ENCODE data around the gene RASSF10. TPM values are rescaled to one million over a fixed set of nuclear protein-coding genes. Genes with fewer than 3 reads are reported as not detected.
A peak's percentile ranks its signal among the peaks of the same experiment; 100 is the strongest.

Gene RASSF10
- total RNA-seq, 1 donor from 2014 or later = 2.9 TPM

DNA sequence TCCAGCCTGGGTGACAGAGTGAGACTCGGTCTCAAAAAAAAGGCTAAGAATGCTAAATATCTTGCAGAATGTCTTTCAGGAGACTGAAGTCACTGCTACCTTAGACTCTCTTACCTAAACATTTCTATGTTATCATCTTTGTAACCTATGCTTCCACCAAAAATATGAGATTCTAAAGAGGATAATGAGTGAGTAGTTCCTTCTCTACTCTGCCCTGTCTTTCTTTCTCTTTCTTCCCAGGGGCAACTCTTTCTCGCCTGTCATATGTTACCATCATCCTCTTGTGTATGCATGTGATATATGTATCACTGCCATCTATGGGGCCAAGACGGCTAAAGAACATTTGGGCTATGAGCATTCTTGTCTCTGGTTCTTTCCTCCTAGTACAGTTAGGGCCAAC lies 9.0 kb upstream of the RASSF10 start:
- no peak for DNase-seq (ENCODE audit: low spot score)
- Histone ChIP-seq H3F3A (ENCODE audit: low read depth) (peaks cover 17% of the 10 kb centered on the region), H3K27me3 (peaks cover 2% of the 10 kb centered on the region), H4K20me1 (ENCODE audit: low read depth) (no peaks in the 10 kb centered on the region), H3K79me2 (ENCODE audit: low read depth) (no peaks in the 10 kb centered on the region), H3K9ac (no peak overlapping the region), H3K4me1 (peaks cover 19% of the 10 kb centered on the region), H3K4me3 (no peak overlapping the region), H3K27ac (no peak overlapping the region), H3K9me3 (ENCODE audit: low read depth) (no peaks in the 10 kb centered on the region), H2AFZ (replicated peaks) (no peak overlapping the region), H3K4me2 (no peak overlapping the region), H3K36me3 (no peaks in the 10 kb centered on the region)
- Mint-ChIP-seq H3K4me3 (no peak overlapping the region), H3K36me3 (peaks cover 14% of the 10 kb centered on the region), H3K27me3 (ENCODE audit: insufficient read depth, low read depth) (peaks cover 10% of the 10 kb centered on the region), H3K27ac (no peak overlapping the region), H3K9me3 (peaks cover 13% of the 10 kb centered on the region), H3K4me1 (peaks cover 24% of the 10 kb centered on the region)
- TF ChIP-seq, protein P1, sequence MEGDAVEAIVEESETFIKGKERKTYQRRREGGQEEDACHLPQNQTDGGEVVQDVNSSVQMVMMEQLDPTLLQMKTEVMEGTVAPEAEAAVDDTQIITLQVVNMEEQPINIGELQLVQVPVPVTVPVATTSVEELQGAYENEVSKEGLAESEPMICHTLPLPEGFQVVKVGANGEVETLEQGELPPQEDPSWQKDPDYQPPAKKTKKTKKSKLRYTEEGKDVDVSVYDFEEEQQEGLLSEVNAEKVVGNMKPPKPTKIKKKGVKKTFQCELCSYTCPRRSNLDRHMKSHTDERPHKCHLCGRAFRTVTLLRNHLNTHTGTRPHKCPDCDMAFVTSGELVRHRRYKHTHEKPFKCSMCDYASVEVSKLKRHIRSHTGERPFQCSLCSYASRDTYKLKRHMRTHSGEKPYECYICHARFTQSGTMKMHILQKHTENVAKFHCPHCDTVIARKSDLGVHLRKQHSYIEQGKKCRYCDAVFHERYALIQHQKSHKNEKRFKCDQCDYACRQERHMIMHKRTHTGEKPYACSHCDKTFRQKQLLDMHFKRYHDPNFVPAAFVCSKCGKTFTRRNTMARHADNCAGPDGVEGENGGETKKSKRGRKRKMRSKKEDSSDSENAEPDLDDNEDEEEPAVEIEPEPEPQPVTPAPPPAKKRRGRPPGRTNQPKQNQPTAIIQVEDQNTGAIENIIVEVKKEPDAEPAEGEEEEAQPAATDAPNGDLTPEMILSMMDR (IDR thresholded peaks at IDR 0.05) = no peak
- TF ChIP-seq EZH2phosphoT487 (IDR thresholded peaks at IDR 0.05) (no peak), EZH2 (IDR thresholded peaks at IDR 0.05) (no peak)

DNA sequence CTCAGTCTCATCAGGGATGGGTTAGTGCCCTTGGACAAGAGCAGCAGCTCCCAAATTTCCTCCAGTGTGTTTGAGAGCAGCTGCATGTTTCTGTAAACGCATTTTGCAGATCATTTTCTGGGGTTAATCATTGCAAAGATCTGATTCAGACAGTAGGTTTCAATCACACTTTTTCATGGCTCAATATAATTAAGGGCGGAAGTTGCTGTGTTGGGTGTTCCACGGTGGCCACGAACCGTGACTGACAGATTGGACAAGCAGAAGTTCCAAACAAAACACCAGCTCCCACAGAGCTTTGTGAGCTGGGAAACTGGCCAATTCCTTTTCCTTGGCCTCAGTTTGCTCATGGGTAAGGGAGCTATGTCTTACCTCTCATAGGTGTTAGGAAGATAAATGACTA lies 8.4 kb upstream of the RASSF10 start:
- peaks cover 10% of the 10 kb centered on the region for H3K27me3 Mint-ChIP-seq (ENCODE audit: insufficient read depth, low read depth)
- no peak for DNase-seq (ENCODE audit: low spot score)
- H3K4me3 ChIP-seq = no peak overlapping the region
- TF ChIP-seq, protein P1 (IDR thresholded peaks at IDR 0.05) = no peak
- TF ChIP-seq EZH2 (IDR thresholded peaks at IDR 0.05) (no peak), EZH2phosphoT487 (IDR thresholded peaks at IDR 0.05) (no peak)
- peaks cover 25% of the 10 kb centered on the region for H3K4me1 Mint-ChIP-seq
- no peak overlapping the region for H3K27ac ChIP-seq
- no peak overlapping the region for H2AFZ ChIP-seq (replicated peaks)
- no peaks in the 10 kb centered on the region for H3K9me3 ChIP-seq (ENCODE audit: low read depth)
- H3K9me3 Mint-ChIP-seq = peaks cover 15% of the 10 kb centered on the region
- peaks cover 14% of the 10 kb centered on the region for H3K36me3 Mint-ChIP-seq
- H3F3A ChIP-seq (ENCODE audit: low read depth) = peaks cover 17% of the 10 kb centered on the region
- H3K36me3 ChIP-seq = no peaks in the 10 kb centered on the region
- H3K4me3 Mint-ChIP-seq = no peak overlapping the region
- no peak overlapping the region for H3K4me2 ChIP-seq
- no peak overlapping the region for H3K9ac ChIP-seq
- H3K27me3 ChIP-seq = peaks cover 8% of the 10 kb centered on the region
- no peak overlapping the region for H3K27ac Mint-ChIP-seq
- H4K20me1 ChIP-seq (ENCODE audit: low read depth) = no peaks in the 10 kb centered on the region
- no peaks in the 10 kb centered on the region for H3K79me2 ChIP-seq (ENCODE audit: low read depth)
- peaks cover 19% of the 10 kb centered on the region for H3K4me1 ChIP-seq

DNA sequence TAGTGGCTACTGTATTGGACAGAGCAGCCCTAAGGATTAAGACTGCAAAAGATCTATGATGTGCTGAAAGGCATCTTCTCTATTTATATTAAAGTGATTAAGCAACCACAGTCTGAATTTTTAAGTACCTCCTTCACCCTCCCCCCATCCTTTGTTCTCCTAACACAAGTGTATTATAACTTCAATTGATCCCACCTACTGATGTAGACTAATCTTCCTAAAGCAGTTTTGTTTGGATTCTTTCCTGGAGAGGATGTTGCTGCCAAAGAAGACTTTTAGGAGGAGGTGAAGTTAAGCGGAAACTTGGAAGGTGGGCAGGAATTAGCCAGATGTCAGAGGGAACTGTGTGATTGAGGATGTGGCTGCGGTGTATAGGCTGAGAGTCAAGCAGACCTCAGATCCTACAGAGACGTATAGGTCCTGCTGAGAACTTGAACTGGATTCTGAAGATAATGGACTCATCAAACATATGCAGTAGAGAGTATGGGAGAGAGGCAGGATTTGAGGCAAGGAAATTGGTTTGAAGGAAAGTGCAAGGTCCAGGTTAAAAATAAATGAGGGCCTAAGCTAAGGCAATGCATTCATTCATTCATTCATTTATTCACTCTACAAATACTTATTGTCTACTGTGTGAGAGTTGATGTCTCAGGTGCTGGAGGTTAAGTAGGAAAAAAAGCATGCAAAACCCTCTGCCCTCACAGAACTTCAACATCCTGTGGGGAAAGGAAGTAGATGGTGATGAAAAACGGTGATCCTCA lies 5.2 kb upstream of the RASSF10 start:
- Histone ChIP-seq H4K20me1 (ENCODE audit: low read depth) (no peaks in the 10 kb centered on the region), H3K79me2 (ENCODE audit: low read depth) (no peaks in the 10 kb centered on the region), H3K9me3 (ENCODE audit: low read depth) (no peaks in the 10 kb centered on the region), H3K36me3 (no peaks in the 10 kb centered on the region), H3K9ac (no peak overlapping the region), H3K27ac (no peak overlapping the region), H3K27me3 (peaks cover 40% of the 10 kb centered on the region), H3F3A (ENCODE audit: low read depth) (peaks cover 26% of the 10 kb centered on the region), H3K4me1 (peaks cover 26% of the 10 kb centered on the region), H3K4me2 (peak overlapping the region; percentile 57), H3K4me3 (no peak overlapping the region), H2AFZ (replicated peaks) (no peak overlapping the region)
- H3K36me3 Mint-ChIP-seq = peaks cover 14% of the 10 kb centered on the region
- H3K4me3 Mint-ChIP-seq = no peak overlapping the region
- DNase-seq (ENCODE audit: low spot score) = peak; percentile 58
- no peak overlapping the region for H3K27ac Mint-ChIP-seq
- peaks cover 40% of the 10 kb centered on the region for H3K4me1 Mint-ChIP-seq
- H3K27me3 Mint-ChIP-seq (ENCODE audit: insufficient read depth, low read depth) = peaks cover 15% of the 10 kb centered on the region
- peaks cover 24% of the 10 kb centered on the region for H3K9me3 Mint-ChIP-seq
- no peak for TF ChIP-seq EZH2phosphoT487 (IDR thresholded peaks at IDR 0.05)
- TF ChIP-seq, protein P1 (IDR thresholded peaks at IDR 0.05) = no peak
- no peak for TF ChIP-seq EZH2 (IDR thresholded peaks at IDR 0.05)

Data from neural progenitor cell (in vitro differentiated cells).